ENCODE data around the gene VWA2. TPM values are rescaled to one million over a fixed set of nuclear protein-coding genes. Genes with fewer than 3 reads are reported as not detected.

VWA2 gene
- total RNA-seq, 1 donor from 2014 or later = not detected

GRCh38 chr10:114278140-114278883 is 39.3 kb downstream of the VWA2 start:
- H3K27ac Mint-ChIP-seq (ENCODE audit: unreplicated experiment) = no peak overlapping the region
- DNase-seq (ENCODE audit: extremely low spot score, unreplicated experiment) = no peak
- no peaks in the 10 kb centered on the region for H3K9me3 Mint-ChIP-seq (ENCODE audit: unreplicated experiment)
- H3K4me1 Mint-ChIP-seq (ENCODE audit: unreplicated experiment) = no peaks in the 10 kb centered on the region
- no peak overlapping the region for H3K4me3 Mint-ChIP-seq (ENCODE audit: unreplicated experiment)
- H3K36me3 Mint-ChIP-seq (ENCODE audit: unreplicated experiment) = no peaks in the 10 kb centered on the region
- TF ChIP-seq CTCF (IDR thresholded peaks at IDR 0.05) = no peak
- H3K27me3 Mint-ChIP-seq (ENCODE audit: unreplicated experiment) = peaks cover 7% of the 10 kb centered on the region

GRCh38 chr10:114278884-114279191 is 39.8 kb downstream of the VWA2 start:
- peaks cover 7% of the 10 kb centered on the region for H3K27me3 Mint-ChIP-seq (ENCODE audit: unreplicated experiment)

GRCh38 chr10:114279289-114279688 is 40.2 kb downstream of the VWA2 start:
- Mint-ChIP-seq H3K27me3 (ENCODE audit: unreplicated experiment) (peaks cover 7% of the 10 kb centered on the region), H3K4me1 (ENCODE audit: unreplicated experiment) (no peaks in the 10 kb centered on the region), H3K9me3 (ENCODE audit: unreplicated experiment) (no peaks in the 10 kb centered on the region), H3K27ac (ENCODE audit: unreplicated experiment) (no peak overlapping the region), H3K36me3 (ENCODE audit: unreplicated experiment) (no peaks in the 10 kb centered on the region), H3K4me3 (ENCODE audit: unreplicated experiment) (no peak overlapping the region)
- TF ChIP-seq CTCF (IDR thresholded peaks at IDR 0.05) = no peak
- no peak for DNase-seq (ENCODE audit: extremely low spot score, unreplicated experiment)

More at GRCh38 chr10:114278884-114279191, 39.8 kb downstream of the VWA2 start:
- DNase-seq (ENCODE audit: extremely low spot score, unreplicated experiment) = no peak
- no peak for TF ChIP-seq CTCF (IDR thresholded peaks at IDR 0.05)
- Mint-ChIP-seq H3K4me1 (ENCODE audit: unreplicated experiment) (no peaks in the 10 kb centered on the region), H3K27ac (ENCODE audit: unreplicated experiment) (no peak overlapping the region), H3K9me3 (ENCODE audit: unreplicated experiment) (no peaks in the 10 kb centered on the region), H3K4me3 (ENCODE audit: unreplicated experiment) (no peak overlapping the region), H3K36me3 (ENCODE audit: unreplicated experiment) (no peaks in the 10 kb centered on the region)

GRCh38 chr10:114279901-114280644 is 41.0 kb downstream of the VWA2 start:
- no peaks in the 10 kb centered on the region for H3K4me1 Mint-ChIP-seq (ENCODE audit: unreplicated experiment)
- no peak for DNase-seq (ENCODE audit: extremely low spot score, unreplicated experiment)
- no peaks in the 10 kb centered on the region for H3K9me3 Mint-ChIP-seq (ENCODE audit: unreplicated experiment)
- no peaks in the 10 kb centered on the region for H3K36me3 Mint-ChIP-seq (ENCODE audit: unreplicated experiment)
- H3K27ac Mint-ChIP-seq (ENCODE audit: unreplicated experiment) = no peak overlapping the region
- no peak overlapping the region for H3K4me3 Mint-ChIP-seq (ENCODE audit: unreplicated experiment)
- TF ChIP-seq CTCF (IDR thresholded peaks at IDR 0.05) = no peak
- H3K27me3 Mint-ChIP-seq (ENCODE audit: unreplicated experiment) = peaks cover 7% of the 10 kb centered on the region

GRCh38 chr10:114281006-114281405 is 42.0 kb downstream of the VWA2 start:
- no peak for DNase-seq (ENCODE audit: extremely low spot score, unreplicated experiment)
- Mint-ChIP-seq H3K36me3 (ENCODE audit: unreplicated experiment) (no peaks in the 10 kb centered on the region), H3K27me3 (ENCODE audit: unreplicated experiment) (peaks cover 7% of the 10 kb centered on the region), H3K4me1 (ENCODE audit: unreplicated experiment) (no peaks in the 10 kb centered on the region), H3K9me3 (ENCODE audit: unreplicated experiment) (no peaks in the 10 kb centered on the region), H3K27ac (ENCODE audit: unreplicated experiment) (no peak overlapping the region), H3K4me3 (ENCODE audit: unreplicated experiment) (no peak overlapping the region)
- TF ChIP-seq CTCF (IDR thresholded peaks at IDR 0.05) = no peak
